NCI-H128 (cell line): ENCODE results near the gene SCN7A.
"Not testable (repeated sequence)": the region's sequence is repeated elsewhere in the genome, so short reads cannot be mapped to it uniquely, and the experiment has no call there.

Experiments
- DNase-seq: peaks from one replicate; lab custom pipeline; 2025; ENCODE audit not compliant: unreplicated experiment; lab: John Stamatoyannopoulos, UW

Gene SCN7A

GRCh38 chr2:166454006-166454595 lies 39.9 kb downstream of the SCN7A start:
- no peak for DNase-seq

GRCh38 chr2:166451468-166451867 lies 42.6 kb downstream of the SCN7A start:
- no peak for DNase-seq

DNA sequence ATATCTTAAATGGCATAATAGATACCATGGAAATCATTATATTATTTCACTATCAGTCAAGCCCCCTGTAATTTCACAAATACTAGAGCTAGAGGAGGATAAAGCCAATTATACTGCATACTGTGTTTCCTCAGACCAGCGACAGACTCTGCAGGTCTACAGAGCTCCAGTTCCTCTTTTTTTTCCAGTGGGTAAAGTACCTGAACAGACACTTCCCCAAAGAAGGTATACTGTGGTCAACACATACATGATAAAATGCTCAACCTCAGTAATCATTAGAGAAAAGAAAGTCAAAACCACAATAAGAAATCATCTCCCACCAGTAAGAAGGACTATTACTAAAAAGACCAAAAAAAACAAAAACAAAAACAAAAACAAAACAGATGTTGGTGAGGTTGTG lies 44.6 kb downstream of the SCN7A start:
- DNase-seq = no peak

DNA sequence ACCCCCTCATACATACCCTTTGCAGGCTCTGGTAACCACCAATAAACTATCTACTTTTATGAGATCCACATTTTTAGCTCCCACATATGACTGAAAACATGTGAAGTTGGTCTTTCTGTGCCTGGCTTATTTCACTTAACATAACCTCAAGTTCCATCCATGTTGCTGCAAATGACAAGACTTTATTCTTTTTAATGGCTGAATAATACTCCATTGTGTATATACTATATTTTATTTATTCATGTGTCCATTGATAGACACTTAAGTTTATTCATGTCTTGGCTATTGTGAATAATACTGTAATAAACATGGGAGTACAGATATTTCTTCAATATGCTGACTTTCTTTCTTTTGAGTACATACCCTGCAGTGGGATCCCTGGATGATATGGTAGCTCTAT lies 45.9 kb downstream of the SCN7A start:
- no peak for DNase-seq

DNA sequence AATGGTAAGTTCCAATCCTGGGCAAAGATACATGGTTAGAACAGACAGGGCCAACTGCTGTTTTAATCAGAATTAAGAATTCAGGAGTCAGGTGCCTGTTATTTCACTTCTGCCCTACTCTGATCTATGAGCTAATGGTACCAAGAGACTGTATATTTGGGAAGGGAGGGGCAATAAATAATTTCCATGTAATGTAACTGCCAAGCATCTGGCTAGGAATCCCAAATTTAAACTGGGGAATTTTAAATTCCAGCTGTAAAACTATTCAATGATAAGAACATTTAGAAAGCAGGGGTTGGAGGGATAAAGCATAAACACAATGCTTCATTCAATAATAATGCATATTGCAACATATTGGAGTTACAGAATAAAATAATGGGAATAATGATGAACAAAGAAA lies 49.7 kb downstream of the SCN7A start:
- DNase-seq = no peak

GRCh38 chr2:166440313-166440712 lies 53.7 kb downstream of the SCN7A start:
- no peak for DNase-seq

- DNase-seq = no peak
Measured at GRCh38 chr2:166439078-166439477, 55.0 kb downstream of the SCN7A start.

GRCh38 chr2:166436976-166437375 lies 57.1 kb downstream of the SCN7A start:
- DNase-seq = no peak

GRCh38 chr2:166436189-166436588 lies 57.9 kb downstream of the SCN7A start:
- DNase-seq = no peak

GRCh38 chr2:166434491-166434890 lies 59.6 kb downstream of the SCN7A start:
- no peak for DNase-seq

GRCh38 chr2:166433457-166433856 lies 60.6 kb downstream of the SCN7A start:
- DNase-seq = no peak

DNA sequence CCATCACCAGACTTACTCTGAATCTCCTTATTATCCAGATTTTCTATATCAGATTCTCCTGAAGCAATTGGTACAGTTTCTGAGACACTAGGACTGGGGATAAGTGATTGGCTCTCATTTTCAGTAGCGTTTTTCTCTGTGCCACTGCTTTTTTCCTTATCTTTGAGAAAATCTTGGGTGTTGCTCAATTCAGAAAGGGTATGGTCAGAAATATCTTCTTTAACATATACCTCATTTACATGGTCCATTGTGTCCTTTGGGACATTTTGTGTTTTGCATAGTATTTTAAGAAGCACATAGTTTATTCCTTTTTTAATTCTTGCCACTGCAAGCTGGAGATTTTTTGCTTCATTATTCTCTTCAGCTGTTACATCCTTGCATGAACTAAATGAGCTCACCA lies 61.7 kb downstream of the SCN7A start:
- DNase-seq = no peak

DNA sequence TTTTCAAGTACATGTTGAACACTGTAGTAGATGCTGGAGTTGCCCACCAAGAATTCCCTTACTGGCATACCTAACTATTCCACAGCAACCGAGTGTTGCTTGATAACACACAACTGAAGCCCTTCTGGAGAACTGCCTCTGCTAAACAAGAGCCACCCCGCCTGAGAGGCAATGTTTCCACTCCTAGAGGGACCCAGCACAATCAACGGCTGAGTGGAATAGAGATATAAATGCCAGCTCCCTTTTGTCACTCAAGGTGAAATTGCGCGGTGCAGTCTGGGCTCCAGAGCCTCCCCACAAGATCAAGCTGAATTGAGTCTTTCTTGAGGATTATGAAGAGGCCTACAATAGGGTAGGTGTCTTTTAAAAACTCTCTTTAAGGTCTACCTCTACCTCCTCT lies 69.2 kb downstream of the SCN7A start:
- no peak for DNase-seq

DNA sequence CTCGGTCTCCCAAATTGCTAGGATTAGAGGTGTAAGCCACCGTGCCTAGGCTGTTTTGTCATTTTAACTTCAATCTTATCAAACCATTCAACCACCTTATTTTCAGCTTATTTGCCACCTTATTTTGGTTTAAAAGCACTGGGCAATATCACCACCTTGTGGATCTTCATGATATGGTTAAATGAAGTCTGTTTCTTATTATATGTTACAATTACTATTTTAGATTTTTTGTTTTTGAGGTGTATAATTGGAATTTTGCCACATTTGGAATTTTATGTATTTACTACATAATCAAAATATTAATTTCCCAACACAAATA lies 74.5 kb downstream of the SCN7A start:
- no peak for DNase-seq

- no peak for DNase-seq
Measured at GRCh38 chr2:166418853-166419615, 75.0 kb downstream of the SCN7A start.

DNA sequence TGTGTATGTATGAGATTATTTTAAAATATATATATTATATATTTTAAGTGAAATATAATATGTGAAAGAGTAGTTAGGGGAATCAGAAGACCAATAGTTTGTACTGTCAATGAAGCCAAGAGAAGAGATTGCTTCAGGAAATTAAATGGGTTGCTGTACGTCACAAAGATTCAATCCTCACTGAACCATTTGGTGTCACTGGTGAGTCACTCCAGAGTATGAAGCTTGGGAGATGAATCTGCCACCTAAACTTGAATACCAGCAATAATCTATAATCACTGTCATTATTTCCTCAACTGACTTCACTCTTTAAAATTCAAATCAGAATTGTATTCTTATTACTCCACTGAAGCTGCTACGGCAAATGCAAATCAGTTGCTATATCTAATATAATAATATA lies 76.4 kb downstream of the SCN7A start:
- DNase-seq = no peak

DNA sequence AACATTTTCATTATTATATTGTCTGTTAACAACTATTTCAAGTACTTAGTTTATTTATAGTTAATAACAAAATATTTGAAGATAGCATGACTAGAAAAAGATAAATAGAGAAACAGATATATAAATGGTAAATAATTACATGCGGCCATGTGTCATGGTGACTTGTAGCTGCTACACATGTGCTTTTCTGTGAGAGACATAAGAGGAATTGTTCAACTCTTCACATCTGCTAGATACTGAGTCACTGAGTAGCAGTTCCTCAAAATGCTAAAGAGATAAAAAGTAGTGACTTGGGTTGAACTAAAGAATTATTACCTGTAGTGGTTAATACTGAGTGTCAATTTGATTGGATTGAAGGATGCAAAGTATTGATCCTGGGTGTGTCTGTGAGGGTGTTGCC lies 80.8 kb downstream of the SCN7A start:
- DNase-seq = no peak

DNA sequence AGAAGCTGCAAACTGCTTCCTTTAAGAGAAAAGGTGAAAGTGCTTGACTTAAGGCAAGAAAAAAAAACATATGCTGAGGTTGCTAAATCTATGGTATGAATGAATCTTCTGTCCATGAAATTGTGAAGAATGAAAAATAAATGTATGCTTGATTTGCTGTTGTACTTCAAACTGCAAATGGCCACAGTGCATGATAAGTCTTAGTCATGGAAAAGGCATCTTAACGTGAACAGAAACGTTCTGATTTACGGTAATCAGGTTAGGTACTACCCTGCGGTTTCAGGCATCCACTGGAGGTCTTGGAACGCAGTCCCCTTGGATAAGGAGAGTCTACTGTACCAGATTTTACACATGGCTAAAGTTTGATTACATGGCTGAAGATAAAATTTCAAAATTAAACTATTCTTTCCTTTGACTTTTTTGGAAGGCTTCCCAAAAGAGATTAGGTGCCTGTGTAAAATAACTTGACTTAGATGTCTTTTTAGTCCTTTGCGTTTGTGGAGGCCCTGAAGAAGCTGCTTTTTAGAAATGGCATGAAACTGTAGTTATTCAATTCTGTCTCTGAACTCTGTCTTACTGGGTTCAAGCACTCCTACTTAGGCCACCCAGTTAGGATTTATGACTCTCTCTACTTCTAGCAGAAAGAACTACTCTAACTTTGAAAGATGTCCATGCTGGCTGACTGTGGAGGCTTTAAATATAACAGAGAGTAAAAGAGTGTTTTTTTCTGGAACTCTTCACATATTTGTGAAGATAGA lies 82.4 kb downstream of the SCN7A start:
- DNase-seq = no peak

GRCh38 chr2:166410828-166411472 lies 83.1 kb downstream of the SCN7A start:
- DNase-seq = no peak

GRCh38 chr2:166407746-166408145 lies 86.3 kb downstream of the SCN7A start:
- DNase-seq = not testable (repeated sequence)

GRCh38 chr2:166406374-166406773 lies 87.7 kb downstream of the SCN7A start:
- no peak for DNase-seq

- no peak for DNase-seq
Measured at GRCh38 chr2:166405569-166405926, 88.5 kb downstream of the SCN7A start.
